Muscle of back (tissue), 11 donors: ENCODE data around the gene PRKX. TPM values are rescaled to one million over a fixed set of nuclear protein-coding genes. Genes with fewer than 3 reads are reported as not detected.
"Not testable (repeated sequence)": the region's sequence is repeated elsewhere in the genome, so short reads cannot be mapped to it uniquely, and the experiment has no call there.

Experiments
- DNase-seq, 3 donors: peaks; one replicate each; pipeline versions ENCODE4 v3.0.0 to v3.0.0-alpha.2; 2013
- polyA plus RNA-seq, 10 donors: library from polyadenylated mRNA; unstranded; fragments of 120-200 nt; gene quantifications; one replicate each; pipeline ENCODE4 v1.2.1, GENCODE V29; 2013; ENCODE audit not compliant: insufficient read length in 10 of 10

The PRKX gene
- polyA plus RNA-seq, 10 donors: 6.6 to 14.5 (median 9.2) TPM

DNA sequence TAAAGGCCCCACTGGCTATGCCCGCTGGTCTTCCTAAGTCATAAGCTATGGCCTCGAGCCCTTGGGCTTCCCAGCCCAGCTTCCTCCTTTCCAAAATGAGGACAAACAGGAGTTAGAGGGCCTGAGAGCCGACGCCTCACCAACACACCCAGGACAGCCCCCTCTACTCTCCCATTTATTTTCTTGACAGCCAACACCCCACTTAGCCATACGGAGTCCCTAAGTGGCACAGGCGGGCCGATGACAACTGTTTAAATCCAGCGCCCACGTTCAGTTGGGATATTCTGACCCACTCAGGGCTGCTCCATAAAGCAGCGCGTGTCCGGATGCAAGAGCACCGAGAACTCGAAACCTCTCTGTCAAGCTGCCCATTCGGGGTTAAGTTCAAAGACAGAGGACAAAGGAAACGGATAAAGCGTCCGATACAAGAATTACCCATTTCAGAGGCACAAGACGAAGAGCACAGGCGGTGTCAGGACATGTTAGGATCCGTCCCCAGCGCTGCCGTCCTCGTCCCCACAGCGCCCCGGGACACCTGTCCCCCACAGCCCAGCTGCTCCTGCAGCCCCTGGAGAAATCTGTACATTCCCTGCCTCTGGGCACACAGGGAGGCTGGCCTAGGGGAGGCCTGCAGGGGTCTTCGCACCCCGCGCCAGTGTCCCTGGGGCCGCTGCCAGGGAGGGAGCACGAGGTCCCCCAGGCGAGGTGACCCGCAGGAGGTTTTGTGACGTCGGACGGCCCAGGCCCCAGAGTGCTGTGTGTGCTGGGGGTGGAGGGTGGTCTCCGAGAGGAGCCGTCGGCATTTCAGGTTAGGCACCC is 1.2 kb downstream of the PRKX start:
- peak in 2 of 3 donors; percentile 48 to 69 for DNase-seq

DNA sequence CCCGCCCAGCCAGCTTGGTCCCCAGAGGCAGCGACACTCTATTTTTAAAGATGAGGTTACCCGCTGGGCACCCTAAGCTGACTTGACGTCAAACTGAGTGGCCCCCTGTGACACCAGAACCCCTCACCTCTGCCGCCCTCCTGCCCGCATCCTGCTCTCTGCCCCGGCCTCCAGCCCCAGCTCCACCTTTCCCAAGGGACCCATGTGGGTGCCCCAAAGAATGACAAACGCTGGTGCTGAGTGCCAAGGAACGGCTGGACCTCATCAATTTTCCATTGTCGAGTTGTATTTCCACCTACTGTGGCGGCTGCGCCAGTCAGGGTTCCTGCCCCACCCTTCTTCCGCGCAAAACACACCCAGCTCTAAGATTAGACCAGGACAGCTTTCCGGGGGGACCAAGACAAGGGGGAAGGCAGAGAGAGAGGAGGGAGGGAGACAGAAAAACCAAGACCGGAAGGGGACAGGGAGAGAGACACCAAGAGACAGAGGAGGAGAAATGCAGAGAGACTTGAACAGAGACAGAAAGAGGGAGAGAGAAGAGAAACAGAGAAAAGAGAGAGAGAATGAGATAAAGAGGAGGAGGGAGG is 2.0 kb downstream of the PRKX start:
- DNase-seq: peak in 1 of 3 donors; percentile 15

DNA sequence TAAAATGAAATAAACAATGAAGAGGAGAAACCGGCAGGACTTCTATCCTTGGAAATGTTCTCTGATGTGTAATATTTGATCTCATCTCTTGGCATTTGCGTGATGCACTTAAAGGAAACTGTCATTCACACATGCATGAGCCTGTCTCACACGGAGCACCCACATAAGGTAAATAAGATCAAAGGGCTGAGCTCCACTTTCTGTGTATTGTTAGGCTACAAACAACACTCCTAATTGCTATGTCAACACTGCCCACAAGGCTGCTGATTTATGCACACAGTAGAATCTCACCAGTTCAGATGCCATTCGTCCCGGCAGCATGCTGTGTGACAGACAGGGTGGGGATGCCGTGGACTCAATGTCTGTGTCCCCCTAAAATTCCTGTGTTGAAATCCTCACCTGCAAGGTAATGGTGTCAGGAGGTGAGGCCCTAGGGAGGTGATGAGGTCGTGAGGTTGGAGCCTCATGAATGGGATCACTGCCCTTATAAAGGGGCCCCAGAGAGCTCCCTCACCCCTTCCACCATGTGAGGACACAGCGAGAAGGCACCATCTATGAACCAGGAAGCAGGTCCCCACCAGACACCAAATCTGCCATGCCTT is 5.7 kb downstream of the PRKX start:
- DNase-seq: not testable (repeated sequence)

DNA sequence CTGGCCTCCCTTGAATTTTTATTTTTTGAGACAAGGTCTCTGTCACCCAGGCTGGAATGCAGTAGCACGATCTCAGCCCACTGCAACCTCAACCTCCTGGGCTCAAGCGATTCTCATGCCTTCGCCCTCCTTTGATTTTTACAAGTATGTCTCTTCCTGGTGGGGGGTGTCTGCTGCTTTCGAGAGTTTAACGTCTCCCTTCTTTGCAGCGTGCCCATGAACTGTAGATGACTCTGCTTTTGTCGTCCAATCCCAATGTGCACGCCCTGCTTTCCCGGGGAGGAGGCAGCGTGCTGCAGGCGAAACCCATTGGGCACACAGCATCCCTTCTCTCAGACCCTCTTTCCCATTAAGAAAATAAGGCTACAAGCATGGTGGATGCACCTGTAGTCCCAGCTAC is 7.0 kb downstream of the PRKX start:
- DNase-seq: no peak

DNA sequence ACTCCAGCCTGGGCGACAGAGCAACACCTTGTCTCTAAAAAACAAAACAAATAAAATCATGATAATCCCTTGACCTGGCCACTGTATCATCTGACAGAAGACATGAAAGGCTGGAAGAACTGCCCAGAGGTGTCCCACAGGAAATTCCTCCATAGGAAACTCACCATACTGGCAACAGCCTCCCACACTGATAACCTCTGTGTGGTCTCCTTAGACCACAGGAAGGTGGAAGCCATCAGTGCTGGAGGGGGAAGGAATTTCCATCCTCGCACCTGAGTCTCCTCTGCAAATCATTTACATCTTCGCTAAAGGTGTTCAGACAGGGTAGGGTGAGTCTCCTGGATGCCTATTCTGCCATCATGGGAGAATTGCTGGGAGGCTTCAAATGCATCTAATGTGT is 10.2 kb downstream of the PRKX start:
- DNase-seq: not testable (repeated sequence)

DNA sequence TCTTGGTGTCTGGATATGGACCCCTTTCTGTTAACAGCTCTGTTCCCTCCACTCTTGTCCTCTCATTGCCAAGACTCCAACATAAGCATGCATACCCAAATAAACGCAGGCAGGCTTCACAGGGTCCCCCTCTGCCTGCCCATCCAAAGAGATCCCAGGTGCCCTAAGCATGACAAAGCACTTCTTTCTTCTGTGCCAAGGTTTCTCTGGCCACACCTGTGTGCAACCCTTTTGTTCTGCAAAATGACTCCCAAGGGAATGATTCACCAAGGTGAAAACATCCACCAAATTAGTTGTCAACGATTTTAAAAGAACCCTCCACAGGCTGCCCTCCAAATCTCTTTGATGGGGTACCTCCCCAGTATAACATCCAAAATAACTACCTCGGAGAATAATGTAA is 11.4 kb downstream of the PRKX start:
- not testable (repeated sequence) for DNase-seq

DNA sequence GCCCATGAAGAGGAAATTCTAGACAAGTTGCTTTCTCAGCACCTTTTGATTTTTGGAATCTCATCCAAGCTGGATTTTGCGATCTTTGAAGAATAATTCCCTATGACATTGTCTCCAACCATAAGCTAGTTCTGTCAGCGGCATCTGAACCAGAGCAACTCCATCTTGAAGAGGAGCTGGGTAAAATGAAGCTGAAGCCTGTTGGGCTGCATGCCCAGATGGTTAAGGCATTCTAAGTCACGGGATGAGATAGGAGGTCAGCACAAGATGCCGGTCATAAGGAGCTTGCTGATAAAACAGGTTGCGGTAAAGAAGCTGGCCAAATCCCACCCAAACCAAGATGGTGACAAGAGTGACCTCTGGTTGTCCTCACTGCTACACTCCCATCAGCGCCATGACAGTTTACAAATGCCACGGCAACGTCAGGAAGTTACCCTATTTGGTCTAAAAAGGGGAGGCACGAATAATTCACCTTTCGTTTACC is 12.0 kb downstream of the PRKX start:
- DNase-seq: not testable (repeated sequence)

DNA sequence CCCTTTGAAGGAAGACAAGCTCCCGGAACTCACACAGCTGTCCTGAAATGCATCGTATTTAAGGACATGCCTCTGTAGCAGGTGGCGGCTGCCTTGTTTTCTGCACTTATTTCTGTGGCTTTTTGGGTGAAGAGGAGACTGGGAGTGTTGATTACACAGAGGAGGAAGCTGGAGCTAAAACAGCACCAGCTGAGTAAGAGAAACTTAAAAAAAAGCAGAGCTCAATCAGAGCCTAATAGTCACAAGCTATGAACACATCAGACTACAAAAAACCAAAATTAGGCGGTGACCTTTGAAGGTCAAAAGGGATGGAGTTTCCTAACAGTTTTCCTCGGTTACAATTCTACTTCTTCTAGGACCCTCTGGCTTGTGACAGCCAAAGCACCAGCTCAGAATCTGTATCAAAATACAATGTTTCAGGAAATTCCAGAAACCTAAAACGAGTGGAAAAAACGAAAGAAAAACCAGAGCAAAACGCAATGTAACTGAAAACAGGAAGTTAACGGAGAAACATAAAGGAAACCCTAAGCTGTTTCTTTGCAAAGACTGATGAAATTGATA is 13.5 kb downstream of the PRKX start:
- peak in 2 of 3 donors; percentile 22 to 56 for DNase-seq

DNA sequence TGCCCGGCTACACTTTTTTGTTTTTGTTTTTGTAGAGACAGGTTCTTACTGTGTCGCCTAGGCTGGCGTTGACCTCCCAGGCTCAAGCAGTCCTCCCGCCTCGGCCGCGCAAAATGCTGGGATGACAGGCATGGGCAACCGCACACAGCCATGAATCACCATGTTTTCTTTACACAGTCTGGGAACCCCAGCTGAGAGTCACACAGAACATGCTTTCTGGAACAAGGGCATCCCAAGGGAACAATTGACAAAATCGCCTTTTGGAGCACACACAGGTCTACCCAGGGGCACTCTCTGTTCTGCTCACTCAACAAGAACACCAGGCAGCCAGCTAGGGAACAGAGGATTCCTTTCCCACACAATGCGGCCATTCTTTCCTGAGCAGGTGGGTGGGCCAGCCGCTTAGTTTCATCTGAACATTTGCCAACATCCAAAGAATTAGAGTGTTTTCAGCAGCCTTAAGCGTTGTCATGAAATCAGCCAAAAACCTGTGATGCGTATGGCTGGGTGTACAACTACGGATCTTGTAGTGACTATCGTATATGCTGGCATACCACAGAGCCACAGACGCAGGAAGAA is 15.7 kb downstream of the PRKX start:
- DNase-seq: peak in 2 of 3 donors; percentile 29 to 42

DNA sequence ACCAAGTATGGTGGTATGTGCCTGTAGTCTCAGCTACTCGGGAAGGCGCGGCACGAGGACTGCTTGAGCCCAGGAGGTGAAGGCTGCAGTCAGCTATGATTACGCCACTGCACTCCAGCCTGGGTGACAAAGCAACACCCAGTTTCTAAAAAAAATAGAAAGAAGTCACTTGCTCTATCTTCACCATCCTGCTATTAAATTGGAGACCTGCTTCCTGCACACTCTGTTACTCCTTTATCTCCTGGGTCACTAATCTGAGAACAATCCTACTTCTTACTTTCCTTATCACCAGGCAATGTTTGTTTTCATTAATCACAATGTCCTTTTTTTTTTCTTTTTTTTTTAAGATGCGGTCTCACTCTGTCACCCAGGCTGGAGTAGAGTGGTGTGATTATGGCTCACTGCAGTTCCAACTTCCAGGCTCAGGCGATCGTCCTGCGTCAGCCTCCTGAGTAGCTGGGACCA is 16.2 kb downstream of the PRKX start:
- no peak for DNase-seq

DNA sequence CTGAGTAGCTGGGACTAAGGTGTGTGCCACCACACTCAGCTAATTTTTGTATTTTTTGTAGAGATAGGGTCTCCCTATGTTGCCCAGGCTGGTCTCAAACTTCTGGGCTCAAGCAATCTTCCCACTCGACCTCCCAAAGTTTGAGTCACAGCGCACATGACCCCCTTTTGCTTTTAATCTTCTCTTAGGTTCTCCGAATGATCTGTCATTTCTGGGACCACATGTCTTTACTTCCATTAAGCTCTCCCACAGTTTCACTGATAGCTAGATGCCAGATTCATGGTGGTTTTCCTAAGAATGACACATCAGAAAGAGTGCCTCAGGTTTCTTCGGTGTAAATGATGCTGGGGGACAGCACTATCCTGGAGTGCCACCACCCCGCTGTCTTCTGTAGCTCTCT is 17.9 kb downstream of the PRKX start:
- no peak for DNase-seq

DNA sequence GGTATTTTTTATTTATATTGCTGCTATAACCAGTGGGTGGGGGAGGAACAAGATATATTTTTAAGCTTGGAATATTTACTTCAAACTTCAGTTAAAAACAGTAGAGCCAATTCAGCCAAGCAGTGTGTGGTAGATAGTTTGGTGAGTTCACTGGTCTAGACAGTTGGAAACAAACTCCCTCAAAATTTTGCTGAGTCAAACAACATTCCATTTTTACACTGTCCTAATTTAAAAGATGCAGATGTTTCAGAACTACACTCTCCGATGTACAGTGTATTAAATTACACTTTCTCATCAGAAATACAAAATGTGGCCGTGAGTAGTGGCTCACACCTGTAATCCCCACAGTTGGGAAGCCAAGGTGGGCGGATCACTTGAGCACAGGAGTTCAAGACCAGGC is 23.3 kb downstream of the PRKX start:
- peak in 1 of 3 donors; percentile 16 for DNase-seq

DNA sequence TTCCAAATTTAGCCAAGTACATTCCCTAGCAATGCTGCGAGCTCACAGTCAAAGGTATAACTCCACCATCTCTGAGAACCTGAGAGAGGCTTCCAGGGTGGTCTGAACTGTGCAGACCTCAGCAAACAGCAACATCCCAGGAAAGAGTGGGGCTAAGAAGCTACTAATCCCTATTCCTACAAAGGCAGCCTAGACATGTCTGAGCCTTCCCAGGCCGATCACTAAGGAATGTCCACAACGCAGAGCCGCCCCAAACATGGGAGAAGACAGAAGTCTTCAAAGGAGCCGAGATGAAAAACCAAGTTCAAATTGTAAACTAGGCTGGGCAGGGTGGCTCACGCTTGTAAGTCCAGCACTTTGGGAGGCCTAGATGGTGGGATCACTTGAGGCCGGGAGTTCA is 30.2 kb downstream of the PRKX start:
- DNase-seq: not testable (repeated sequence)

DNA sequence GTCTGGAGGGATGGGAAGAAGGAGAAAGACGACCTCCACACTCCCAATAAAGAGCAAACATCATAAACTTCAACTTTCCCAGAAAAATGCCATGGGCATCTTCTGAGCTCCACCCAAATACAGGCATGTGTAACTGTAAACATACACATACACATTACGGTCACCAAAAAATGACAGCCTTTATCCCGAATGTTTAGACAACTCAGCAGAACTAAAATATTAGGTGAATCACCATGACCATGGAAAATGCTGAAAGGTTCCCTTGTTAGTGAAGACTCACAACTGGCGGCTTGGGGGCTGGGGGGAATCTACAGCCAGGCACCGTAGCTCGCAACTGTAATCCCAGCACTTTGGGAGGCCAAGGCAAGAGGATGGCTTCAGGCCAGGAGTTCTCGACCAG is 33.0 kb downstream of the PRKX start:
- no peak for DNase-seq

DNA sequence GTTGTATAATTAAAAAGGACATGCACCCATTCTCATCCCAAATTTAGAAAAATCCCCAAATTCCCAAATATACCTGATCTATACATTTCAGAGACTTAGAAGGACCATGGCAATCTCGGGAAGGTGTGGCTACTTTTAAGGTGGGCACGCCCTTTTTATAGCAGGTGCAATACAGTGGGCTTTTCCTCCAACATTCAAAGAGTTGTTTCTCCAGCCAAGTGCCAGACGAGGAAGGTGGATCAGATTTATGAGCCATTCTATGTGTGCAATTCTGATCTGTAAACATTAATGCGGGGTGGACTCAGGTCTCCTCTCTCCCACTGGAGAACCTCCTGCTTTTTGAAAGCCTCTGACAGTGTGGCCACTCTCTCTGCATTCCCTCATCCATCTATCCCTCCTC is 33.8 kb downstream of the PRKX start:
- no peak for DNase-seq

DNA sequence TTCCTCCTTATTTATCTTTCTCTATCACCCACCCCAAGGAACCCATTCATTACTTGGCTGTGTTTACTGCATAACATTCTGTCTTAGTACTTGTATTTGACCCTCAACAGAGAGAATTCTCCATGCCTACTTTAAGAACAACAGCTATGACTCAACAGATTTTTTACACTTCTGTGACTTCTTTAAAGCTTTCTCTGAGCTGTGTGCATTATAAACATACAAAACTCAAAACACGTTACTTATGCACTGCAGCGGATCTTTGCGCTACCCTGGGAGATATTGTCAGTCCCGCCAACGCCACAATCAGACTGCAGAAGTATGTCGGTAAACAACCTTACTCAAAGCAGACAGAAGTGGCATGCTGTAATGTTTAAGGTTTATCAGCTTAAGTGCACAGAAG is 35.1 kb downstream of the PRKX start:
- DNase-seq: no peak

DNA sequence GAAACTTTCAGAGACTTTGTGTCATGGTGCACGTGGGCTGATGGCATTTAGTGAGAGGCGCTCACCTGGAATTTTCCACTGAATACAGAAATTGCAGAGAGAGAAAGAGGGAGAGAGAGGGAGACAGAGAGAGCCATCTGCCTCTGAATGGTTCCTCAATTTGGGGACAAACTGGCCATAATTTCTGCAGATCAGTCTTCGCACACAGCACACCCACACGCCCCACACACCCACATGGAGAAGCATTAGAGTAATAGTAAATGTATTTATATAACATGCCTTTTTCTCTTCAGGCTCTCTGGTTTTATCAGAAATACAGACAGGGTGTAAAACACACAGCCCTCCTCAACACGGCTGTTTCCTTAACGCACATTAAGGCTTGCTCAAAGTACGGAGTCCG is 38.6 kb downstream of the PRKX start:
- no peak for DNase-seq

DNA sequence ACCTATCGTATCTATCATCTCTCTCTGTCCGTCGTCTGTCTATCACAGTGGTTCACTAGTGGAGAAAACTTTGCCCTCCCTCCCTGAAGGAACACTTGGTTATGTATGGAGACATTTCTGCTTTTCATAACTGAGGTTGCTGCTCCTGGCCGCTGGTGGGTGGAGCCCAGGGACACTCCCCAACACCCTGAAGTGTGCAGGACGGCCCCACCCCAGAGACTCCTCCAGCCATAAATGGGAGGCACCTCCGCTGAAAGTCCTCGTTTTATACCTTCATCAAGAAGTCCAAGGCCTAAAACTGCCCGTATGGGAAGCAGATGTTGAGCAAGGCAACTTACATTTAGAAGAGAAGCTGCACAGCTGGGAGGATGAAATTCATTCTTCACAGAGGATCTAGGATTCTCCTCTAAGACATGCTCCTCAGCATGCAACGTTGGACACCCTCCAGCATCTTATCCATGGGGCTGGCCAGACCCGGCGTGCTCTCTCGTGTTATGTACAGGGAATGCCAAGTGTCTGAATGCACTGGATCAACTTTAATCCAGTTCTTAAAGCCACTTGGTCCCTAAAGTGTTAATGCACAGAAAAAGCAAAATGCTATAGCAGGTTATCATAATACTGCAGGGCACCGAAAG is 43.5 kb downstream of the PRKX start:
- no peak for DNase-seq

DNA sequence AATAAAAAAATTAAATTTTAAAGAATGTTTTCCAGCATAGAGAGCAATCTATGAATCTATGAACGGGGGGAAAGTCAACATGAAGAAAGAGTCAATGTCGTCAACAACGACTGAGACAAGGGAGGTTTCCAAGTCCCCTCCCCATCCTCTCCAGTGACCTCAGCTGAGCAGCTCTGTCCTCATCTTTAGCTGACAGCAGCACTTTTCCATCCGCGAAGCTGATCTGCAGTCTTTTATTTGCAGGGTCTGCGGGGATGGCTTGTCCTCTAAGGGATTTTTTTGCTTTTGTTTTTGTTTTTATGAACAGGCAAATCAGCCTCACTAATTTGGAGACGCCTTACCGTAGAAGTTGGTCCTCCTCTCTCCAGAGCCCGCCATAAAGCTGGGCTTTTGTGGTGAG is 46.5 kb downstream of the PRKX start:
- no peak for DNase-seq

DNA sequence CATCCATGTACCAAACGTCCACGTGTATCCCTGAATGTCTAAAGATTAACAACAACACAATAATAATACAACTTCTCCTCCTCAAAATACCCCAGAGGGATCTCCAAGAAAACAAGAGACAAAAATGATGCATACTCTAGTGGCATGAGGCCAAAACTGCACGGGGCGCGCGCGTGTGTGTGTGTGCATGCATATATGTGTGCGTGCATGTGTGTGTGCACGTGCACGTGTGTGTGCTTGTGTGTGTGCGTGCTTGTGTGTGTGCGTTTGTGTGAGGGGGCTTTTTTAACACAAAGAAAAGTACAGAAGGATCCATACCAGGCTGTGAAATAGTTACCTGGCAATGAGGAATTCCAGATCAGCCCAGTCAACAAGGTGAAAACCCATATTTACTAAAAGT is 48.5 kb downstream of the PRKX start:
- DNase-seq: no peak

DNA sequence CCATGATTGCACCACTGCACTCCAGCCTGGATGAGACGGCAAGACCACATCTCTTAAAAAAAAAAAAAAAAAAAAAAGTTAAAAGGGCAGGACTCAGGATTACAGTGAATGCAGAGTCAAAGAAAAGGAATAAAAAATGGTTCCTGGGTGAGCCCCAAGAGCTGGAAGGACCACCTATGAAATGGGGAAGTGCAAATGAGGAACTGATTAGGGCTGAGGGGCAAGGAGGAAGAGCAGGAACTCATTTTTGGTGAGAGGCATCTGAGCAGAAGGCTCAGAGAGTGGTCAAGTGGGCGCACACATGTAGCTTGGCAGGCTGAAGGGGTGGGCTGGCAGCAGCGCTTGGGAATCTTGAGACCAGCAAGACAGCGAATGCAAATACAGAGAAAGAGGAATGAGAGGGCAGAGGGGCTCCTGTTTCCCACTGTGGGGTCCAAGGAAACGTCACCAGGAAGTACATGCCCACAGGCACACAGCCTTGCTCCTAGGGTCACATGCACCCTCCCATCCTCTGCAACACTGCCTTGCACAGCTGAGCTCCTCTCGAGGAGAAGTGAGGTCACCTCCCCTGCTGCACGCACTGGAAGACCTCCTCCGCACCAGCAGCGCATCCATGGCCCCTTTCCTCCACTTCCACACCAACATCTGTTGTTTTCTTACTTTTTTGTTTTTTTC is 49.7 kb downstream of the PRKX start:
- peak in 1 of 3 donors; percentile 9 for DNase-seq
